Amniotic epithelial cell (primary cell): ENCODE data around the gene GUCY2F.

Experiments used
- DNase-seq: peaks from one replicate; pipeline ENCODE4 v3.0.0-alpha.2; 2010; ENCODE audit warnings: low read depth

The GUCY2F gene

GRCh38 chrX:109393859-109394258, 88.0 kb downstream of the GUCY2F start:
- no peak for DNase-seq

- DNase-seq: no peak
Measured at GRCh38 chrX:109392895-109393294, 89.0 kb downstream of the GUCY2F start.

GRCh38 chrX:109390556-109390955, 91.3 kb downstream of the GUCY2F start:
- DNase-seq: no peak

GRCh38 chrX:109389917-109390316, 92.0 kb downstream of the GUCY2F start:
- DNase-seq: peak; percentile 7

- peak; percentile 6 for DNase-seq
Measured at GRCh38 chrX:109384699-109385098, 97.2 kb downstream of the GUCY2F start.

- DNase-seq: no peak
Measured at GRCh38 chrX:109382332-109382731, 99.6 kb downstream of the GUCY2F start.

- DNase-seq: peak; percentile 32
Measured at GRCh38 chrX:109378281-109378680, 103.6 kb downstream of the GUCY2F start.

- no peak for DNase-seq
Measured at GRCh38 chrX:109374262-109374960, 107.5 kb downstream of the GUCY2F start.

GRCh38 chrX:109373468-109373867, 108.4 kb downstream of the GUCY2F start:
- DNase-seq: no peak

GRCh38 chrX:109372716-109373115, 109.2 kb downstream of the GUCY2F start:
- DNase-seq: no peak

GRCh38 chrX:109372291-109372690, 109.6 kb downstream of the GUCY2F start:
- DNase-seq: no peak

- no peak for DNase-seq
Measured at GRCh38 chrX:109362101-109362500, 119.8 kb downstream of the GUCY2F start.

- no peak for DNase-seq
Measured at GRCh38 chrX:109360301-109360700, 121.6 kb downstream of the GUCY2F start.

- no peak for DNase-seq
Measured at GRCh38 chrX:109357706-109358105, 124.2 kb downstream of the GUCY2F start.

GRCh38 chrX:109356684-109357083, 125.2 kb downstream of the GUCY2F start:
- no peak for DNase-seq

- DNase-seq: peak; percentile 12
Measured at GRCh38 chrX:109352066-109352588, 129.8 kb downstream of the GUCY2F start.

GRCh38 chrX:109351557-109351956, 130.3 kb downstream of the GUCY2F start:
- no peak for DNase-seq

- DNase-seq: peak; percentile 7
Measured at GRCh38 chrX:109350551-109350950, 131.3 kb downstream of the GUCY2F start.

- no peak for DNase-seq
Measured at GRCh38 chrX:109350051-109350450, 131.8 kb downstream of the GUCY2F start.

- DNase-seq: peak; percentile 65
Measured at GRCh38 chrX:109347632-109348031, 134.3 kb downstream of the GUCY2F start.

GRCh38 chrX:109346491-109346890, 135.4 kb downstream of the GUCY2F start:
- DNase-seq: no peak

GRCh38 chrX:109345856-109346255, 136.0 kb downstream of the GUCY2F start:
- DNase-seq: no peak

GRCh38 chrX:109344678-109345077, 137.2 kb downstream of the GUCY2F start:
- DNase-seq: no peak

GRCh38 chrX:109344101-109344500, 137.8 kb downstream of the GUCY2F start:
- DNase-seq: no peak
